SU-DHL-6 (cell line): ENCODE results near the gene NVL.
A peak's percentile ranks its signal among the peaks of the same experiment; 100 is the strongest.
"Not testable (repeated sequence)": the region's sequence is repeated elsewhere in the genome, so short reads cannot be mapped to it uniquely, and the experiment has no call there.

ENCODE experiments used
- H2AFZ ChIP-seq: fragments of 200-600 bp; sonication (generic); 2 replicates; pipeline ENCODE4 v1.6.1; 2014; ENCODE audit warnings: low read depth, mild to moderate bottlenecking, moderate library complexity, mixed read lengths, antibody characterized with exemption, low read length; ENCODE audit not compliant: severe bottlenecking
- H3F3A ChIP-seq: fragments of 200-600 bp; shearing (Covaris generic); 2 replicates; pipeline ENCODE4 v1.6.0; 2016; ENCODE audit warnings: antibody characterized with exemption, mild to moderate bottlenecking; ENCODE audit not compliant: insufficient read depth
- H3K27ac ChIP-seq: fragments of 200-600 bp; sonication (generic); 2 replicates; pipeline ENCODE4 v1.5.1; 2016; ENCODE audit warnings: low read depth, mild to moderate bottlenecking, low read length, moderate library complexity, mixed read lengths
- H3K27me3 ChIP-seq: fragments of 200-600 bp; sonication (generic), shearing (Covaris generic); 2 replicates; pipeline ENCODE4 v1.6.0; 2014; ENCODE audit warnings: mild to moderate bottlenecking, low read length
- H3K36me3 ChIP-seq: fragments of 200-600 bp; sonication (generic); 2 replicates; pipeline ENCODE4 v1.6.1; 2014; ENCODE audit warnings: mild to moderate bottlenecking, low read length, mixed read lengths
- H3K4me2 ChIP-seq: fragments of 300-600, 200-600 bp; shearing (Covaris generic), sonication (generic); 2 replicates; pipeline ENCODE4 v1.6.0; 2014; ENCODE audit warnings: low read length, low read depth, mild to moderate bottlenecking; ENCODE audit not compliant: poor library complexity, severe bottlenecking
- H3K4me3 ChIP-seq: fragments of 200-600 bp; sonication (generic); 2 replicates; pipeline ENCODE4 v1.5.1; 2014; ENCODE audit warnings: antibody characterized with exemption, low read length, mild to moderate bottlenecking, mixed read lengths; ENCODE audit not compliant: insufficient read depth, poor library complexity, severe bottlenecking
- H3K79me2 ChIP-seq: fragments of 200-600 bp; sonication (generic); 2 replicates; pipeline ENCODE4 v1.6.1; 2014; ENCODE audit warnings: mild to moderate bottlenecking, low read length, moderate library complexity; ENCODE audit not compliant: insufficient read depth
- H3K9ac ChIP-seq: fragments of 200-600 bp; sonication (generic); 2 replicates; pipeline ENCODE4 v1.7.0; 2014; ENCODE audit warnings: mild to moderate bottlenecking, low read length
- H3K9me2 ChIP-seq: fragments of 200-600 bp; sonication (generic); replicated peaks from 2 replicates; pipeline ENCODE4 v1.6.1; 2014; ENCODE audit warnings: low read length; ENCODE audit not compliant: insufficient read depth
- H3K9me3 ChIP-seq: fragments of 200-600 bp; sonication (generic); 2 replicates; pipeline ENCODE4 v1.6.1; 2014; ENCODE audit warnings: low read length, mixed read lengths; ENCODE audit not compliant: insufficient read depth
- H4K20me1 ChIP-seq: fragments of 200-600 bp; sonication (generic); 2 replicates; pipeline ENCODE4 v1.6.1; 2014; ENCODE audit warnings: low read depth, mild to moderate bottlenecking, antibody characterized with exemption, low read length, moderate library complexity, mixed read lengths
- EZH2phosphoT487 ChIP-seq: fragments of 200-600 bp; sonication (generic), shearing (Covaris generic); conservative IDR thresholded peaks from 2 replicates; pipeline ENCODE4 v1.6.1; 2018; ENCODE audit warnings: mild to moderate bottlenecking, antibody characterized with exemption, low read length, moderate library complexity, mixed read lengths
- TF ChIP-seq, protein P1 (sequence below): fragments of 200-600 bp; sonication (generic); IDR thresholded peaks from one replicate; pipeline ENCODE4 v1.5.1; 2017; ENCODE audit warnings: antibody characterized with exemption, mild to moderate bottlenecking, low read length, moderate library complexity; ENCODE audit not compliant: insufficient read depth, poor library complexity, severe bottlenecking

Gene NVL

DNA sequence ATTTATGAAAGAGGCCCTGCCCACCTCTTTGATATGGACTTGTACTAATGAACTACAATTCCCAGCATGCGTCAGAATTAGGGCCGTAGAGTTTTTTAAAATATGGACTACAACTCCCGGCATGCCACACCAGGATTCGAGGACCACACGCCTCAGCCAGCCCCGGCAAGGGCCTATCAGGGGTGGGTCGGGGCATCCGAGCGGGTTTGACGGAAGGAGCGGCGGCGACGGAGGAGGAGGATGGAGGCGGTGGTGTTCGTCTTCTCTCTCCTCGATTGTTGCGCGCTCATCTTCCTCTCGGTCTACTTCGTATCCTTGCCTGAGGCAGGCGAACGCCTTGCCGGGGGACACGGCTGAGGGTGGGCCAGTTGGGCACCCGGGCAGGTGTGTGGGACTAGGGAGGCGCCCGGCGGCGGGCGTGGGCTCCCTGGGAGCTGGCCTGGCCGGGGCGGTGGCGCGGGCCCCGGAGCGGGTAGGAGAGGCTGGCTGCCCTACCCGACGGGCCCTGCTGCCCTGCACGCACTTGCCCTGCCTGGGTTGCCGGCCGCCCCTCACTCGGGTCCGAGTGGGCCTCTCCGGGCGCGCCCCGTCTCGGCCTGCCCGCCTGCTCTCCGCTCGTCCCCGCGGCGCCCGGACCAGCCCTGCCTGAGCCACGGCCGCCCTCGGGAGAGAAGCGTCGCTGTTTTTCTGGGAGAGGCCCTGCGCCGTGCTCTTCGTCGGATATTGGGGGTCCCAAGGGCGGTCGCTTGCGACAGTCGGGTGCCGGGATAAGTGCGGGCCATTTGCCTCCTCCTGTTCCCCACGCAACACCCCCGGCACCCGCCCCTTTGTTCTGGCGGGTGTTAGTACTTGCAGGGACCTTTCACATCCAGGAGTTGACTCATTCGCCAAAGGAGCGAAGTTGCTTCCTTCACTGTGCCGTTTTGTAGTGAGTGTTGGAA lies 27.0 kb upstream of the NVL start, which contains the start of gene CNIH4:
Gene CNIH4 (plus strand): TSS at position 195 of the 941 bp plus-strand sequence. CDS start 46 bp downstream, at position 241.
- Histone ChIP-seq H3K9me3 (no peaks in the 10 kb centered on the region), H2AFZ (peak within 1 kb of the TSS; percentile 49), H3K9ac (peak within 1 kb of the TSS; percentile 68), H3K27ac (no peak within 1 kb of the TSS), H4K20me1 (no peaks in the 10 kb centered on the region; the same call in 1 of the 2 replicates), H3K4me3 (peak within 1 kb of the TSS; percentile 69), H3K79me2 (peaks cover 25% of the 10 kb centered on the region; the same call in 1 of the 2 replicates), H3F3A (no peaks in the 10 kb centered on the region), H3K27me3 (no peaks in the 10 kb centered on the region), H3K4me2 (peak within 1 kb of the TSS; percentile 66), H3K36me3 (no peaks in the 10 kb centered on the region), H3K9me2 (no peaks in the 10 kb centered on the region)
- no peak for TF ChIP-seq EZH2phosphoT487
- TF ChIP-seq, protein P1, sequence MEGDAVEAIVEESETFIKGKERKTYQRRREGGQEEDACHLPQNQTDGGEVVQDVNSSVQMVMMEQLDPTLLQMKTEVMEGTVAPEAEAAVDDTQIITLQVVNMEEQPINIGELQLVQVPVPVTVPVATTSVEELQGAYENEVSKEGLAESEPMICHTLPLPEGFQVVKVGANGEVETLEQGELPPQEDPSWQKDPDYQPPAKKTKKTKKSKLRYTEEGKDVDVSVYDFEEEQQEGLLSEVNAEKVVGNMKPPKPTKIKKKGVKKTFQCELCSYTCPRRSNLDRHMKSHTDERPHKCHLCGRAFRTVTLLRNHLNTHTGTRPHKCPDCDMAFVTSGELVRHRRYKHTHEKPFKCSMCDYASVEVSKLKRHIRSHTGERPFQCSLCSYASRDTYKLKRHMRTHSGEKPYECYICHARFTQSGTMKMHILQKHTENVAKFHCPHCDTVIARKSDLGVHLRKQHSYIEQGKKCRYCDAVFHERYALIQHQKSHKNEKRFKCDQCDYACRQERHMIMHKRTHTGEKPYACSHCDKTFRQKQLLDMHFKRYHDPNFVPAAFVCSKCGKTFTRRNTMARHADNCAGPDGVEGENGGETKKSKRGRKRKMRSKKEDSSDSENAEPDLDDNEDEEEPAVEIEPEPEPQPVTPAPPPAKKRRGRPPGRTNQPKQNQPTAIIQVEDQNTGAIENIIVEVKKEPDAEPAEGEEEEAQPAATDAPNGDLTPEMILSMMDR = no peak

DNA sequence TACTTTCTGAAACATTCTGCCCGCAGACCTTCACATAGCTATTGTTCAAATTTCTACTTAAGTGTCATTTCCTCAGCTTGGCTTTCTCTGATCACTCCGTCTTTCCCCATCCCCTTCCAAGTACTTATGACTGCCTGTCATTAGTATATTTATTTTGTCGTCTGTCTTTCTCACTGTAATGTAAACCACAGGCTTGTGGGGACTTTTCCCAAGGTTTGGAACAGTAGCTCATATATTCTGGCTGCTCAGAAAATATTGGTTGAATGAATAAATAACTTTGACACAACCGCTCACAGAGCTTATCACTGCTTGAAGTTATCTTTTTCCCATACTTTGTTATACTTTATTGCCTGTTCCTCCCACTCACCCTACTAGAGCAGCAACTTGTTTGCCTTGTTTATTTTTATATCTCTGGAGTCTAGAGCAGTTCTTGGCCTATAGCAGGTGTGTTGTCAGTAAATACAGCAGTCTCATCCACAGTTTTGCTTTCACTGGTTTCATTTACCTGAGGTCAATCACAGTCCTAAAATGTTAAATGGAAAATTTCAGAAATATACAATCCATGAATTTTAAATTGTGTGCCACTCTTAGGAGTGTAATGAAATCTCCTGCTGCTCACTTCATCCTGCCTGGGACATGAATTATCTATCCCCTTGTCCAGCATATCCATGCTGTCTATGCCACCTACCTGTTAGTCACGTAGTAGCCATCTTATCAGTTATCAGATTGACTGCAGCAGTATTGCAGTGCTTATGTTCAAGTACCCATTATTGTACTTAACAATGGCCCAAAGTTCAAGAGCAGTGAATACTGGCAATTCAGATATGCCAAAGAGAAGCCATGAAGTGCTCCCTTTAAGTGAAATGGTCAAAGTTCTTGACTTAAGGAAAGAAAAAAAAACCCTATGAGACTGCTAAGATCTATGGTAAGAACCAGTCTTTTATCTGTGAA lies 24.3 kb upstream of the NVL start:
- Histone ChIP-seq H3K9me3 (no peaks in the 10 kb centered on the region), H3K9me2 (no peaks in the 10 kb centered on the region), H3K27me3 (no peaks in the 10 kb centered on the region), H3F3A (no peaks in the 10 kb centered on the region), H3K4me3 (no peak overlapping the region), H2AFZ (no peak overlapping the region), H3K9ac (no peak overlapping the region), H3K27ac (no peak overlapping the region), H4K20me1 (no peaks in the 10 kb centered on the region; the same call in 1 of the 2 replicates), H3K36me3 (no peaks in the 10 kb centered on the region), H3K79me2 (peaks cover 20% of the 10 kb centered on the region; the same call in 1 of the 2 replicates), H3K4me2 (no peak overlapping the region)
- no peak for TF ChIP-seq EZH2phosphoT487
- TF ChIP-seq, protein P1 = no peak

DNA sequence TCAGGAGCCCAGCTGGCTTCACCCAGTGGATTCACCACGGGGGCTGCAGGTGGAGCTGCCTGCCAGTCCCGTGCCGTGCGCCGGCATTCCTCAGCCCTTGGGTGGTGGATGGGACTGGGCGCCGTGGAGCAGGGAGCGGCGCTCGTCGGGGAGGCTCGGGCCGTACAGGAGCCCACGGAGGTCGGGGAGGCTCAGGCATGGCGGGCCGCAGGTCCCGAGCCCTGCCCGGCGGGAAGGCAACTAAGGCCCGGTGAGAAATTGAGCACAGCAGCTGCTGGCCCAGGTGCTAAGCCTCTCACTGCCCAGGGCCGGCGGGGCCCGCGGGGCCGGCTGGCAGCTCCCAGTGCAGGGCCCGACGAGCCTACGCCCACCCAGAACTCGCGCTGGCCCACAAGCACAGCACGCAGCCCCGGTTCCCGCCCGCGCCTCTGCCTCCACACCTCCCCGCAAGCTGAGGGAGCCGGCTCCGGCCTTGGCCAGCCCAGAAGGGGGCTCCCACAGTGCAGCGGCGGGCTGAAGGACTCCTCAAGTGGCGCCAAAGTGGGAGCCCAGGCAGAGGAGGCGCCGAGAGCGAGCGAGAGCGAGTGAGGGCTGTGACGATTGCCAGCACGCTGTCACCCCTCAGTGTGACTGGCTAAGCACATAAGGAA lies 22.6 kb upstream of the NVL start:
- H3K9me2 ChIP-seq, H3K9ac ChIP-seq, H3K4me3 ChIP-seq, H3K36me3 ChIP-seq, H3K79me2 ChIP-seq, H3K27ac ChIP-seq, H3K4me2 ChIP-seq, H3K9me3 ChIP-seq, H4K20me1 ChIP-seq, H3K27me3 ChIP-seq, H2AFZ ChIP-seq, H3F3A ChIP-seq: not testable (repeated sequence)

DNA sequence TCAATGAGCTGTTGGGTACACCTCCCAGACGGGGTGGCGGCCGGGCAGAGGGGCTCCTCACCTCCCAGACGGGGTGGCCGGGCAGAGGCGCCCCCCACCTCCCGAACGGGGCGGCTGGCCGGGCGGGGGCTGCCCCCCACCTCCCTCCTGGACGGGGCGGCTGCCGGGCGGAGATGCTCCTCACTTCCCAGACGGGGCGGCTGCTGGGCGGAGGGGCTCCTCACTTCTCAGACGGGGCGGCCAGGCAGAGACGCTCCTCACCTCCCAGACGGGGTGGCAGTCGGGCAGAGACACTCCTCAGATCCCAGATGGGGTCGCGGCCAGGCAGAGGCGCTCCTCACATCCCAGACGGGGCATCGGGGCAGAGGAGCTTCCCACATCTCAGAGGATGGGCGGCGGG lies 19.7 kb upstream of the NVL start:
- not testable (repeated sequence) for H3K4me2 ChIP-seq, H3K9me3 ChIP-seq, H3F3A ChIP-seq, H3K79me2 ChIP-seq, H4K20me1 ChIP-seq, H3K4me3 ChIP-seq, H3K36me3 ChIP-seq, H3K27me3 ChIP-seq, H3K27ac ChIP-seq, H3K9ac ChIP-seq, H3K9me2 ChIP-seq, H2AFZ ChIP-seq
